Measurements from ENCODE around the gene IL15. TPM values are rescaled to one million over a fixed set of nuclear protein-coding genes. Genes with fewer than 3 reads are reported as not detected.

IL15 gene
- total and polyA plus RNA-seq, 2 of the 8 experiments (the other 6 are each of a cell fraction or from before 2014, with no cell fraction given), result 0.30 to 0.61 TPM

GRCh38 chr4:141654098-141654497 lies 17.7 kb downstream of the IL15 start:
- H4K20me1 ChIP-seq (replicated peaks in 1 of 2; ENCODE audit: control insufficient read depth in 1 of 2, insufficient read depth in 2 of 2, low read length in 2 of 2), result no peaks in the 10 kb centered on the region
- H3K23me2 ChIP-seq (ENCODE audit: low read depth, low read length), result no peaks in the 10 kb centered on the region
- no peak overlapping the region for H2BK20ac ChIP-seq (ENCODE audit: low read length)
- no peak overlapping the region for H2BK5ac ChIP-seq (ENCODE audit: low read depth, low read length)
- H3K9ac ChIP-seq (replicated peaks in 1 of 4; ENCODE audit: extremely low read depth in 1 of 4, low read depth in 3 of 4, low read length in 3 of 4), result no peak overlapping the region
- no peak overlapping the region for H2AFZ ChIP-seq (ENCODE audit: low read length)
- CTCF ChIA-PET (ENCODE audit: partially characterized antibody), result interaction anchor here (0.6 to 2.6 kb wide), 38 partner anchors 10 to 1721 kb away, joined by 3 to 14 read pairs (median 3); partner anchors contain the start of gene IL15
- H2BK120ac ChIP-seq (replicated peaks; ENCODE audit: low read depth, low read length), result no peak overlapping the region
- peak; percentile 19 to 69 for DNase-seq (ENCODE audit: low read depth in 1 of 2, low spot score in 2 of 2)
- no peak overlapping the region for H4K8ac ChIP-seq (ENCODE audit: extremely low read depth, insufficient read depth, low read length)
- H2AK5ac ChIP-seq (ENCODE audit: low read depth, low read length), result no peak overlapping the region
- no peak overlapping the region for H3K18ac ChIP-seq (ENCODE audit: extremely low read depth, low read length)
- no peaks in the 10 kb centered on the region for H3K79me2 ChIP-seq (ENCODE audit: control insufficient read depth in 1 of 2, insufficient read depth in 2 of 2, low read length in 2 of 2)
- no peak overlapping the region for H4K5ac ChIP-seq (ENCODE audit: insufficient read length, low read depth, low read length)
- H2BK12ac ChIP-seq (ENCODE audit: low read depth, low read length), result no peak overlapping the region
- no peak overlapping the region for H3K23ac ChIP-seq (ENCODE audit: insufficient read length)
- H2BK15ac ChIP-seq (ENCODE audit: low read length), result no peak overlapping the region
- H3K4me2 ChIP-seq (ENCODE audit: insufficient read depth in 1 of 2, low read depth in 2 of 2, low read length in 2 of 2), result no peak overlapping the region
- H3K27ac ChIP-seq (ENCODE audit: low read depth, low read length), result no peak overlapping the region
- H3K56ac ChIP-seq (replicated peaks; ENCODE audit: insufficient read length, low read depth, low read length), result no peak overlapping the region
- H3K14ac ChIP-seq (ENCODE audit: insufficient read length), result no peak overlapping the region
- POLR2A ChIA-PET (ENCODE audit: partially characterized antibody), result no interaction called here
- H3K36me3 ChIP-seq (ENCODE audit: control insufficient read depth in 2 of 4, insufficient read depth in 4 of 4, low read length in 3 of 4), result no peaks in the 10 kb centered on the region
- H3K4me3 ChIP-seq (ENCODE audit: extremely low read depth in 1 of 4, insufficient read depth in 2 of 4, low read depth in 3 of 4, low read length in 4 of 4), result no peak overlapping the region
- no peaks in the 10 kb centered on the region for H3K79me1 ChIP-seq (ENCODE audit: low read depth, low read length)
- H3K4ac ChIP-seq (replicated peaks; ENCODE audit: insufficient read length, low read depth, low read length), result no peak overlapping the region
- H3K4me1 ChIP-seq (replicated peaks in 1 of 4; ENCODE audit: control insufficient read depth in 3 of 4, insufficient read depth in 4 of 4, low read length in 3 of 4), result no peaks in the 10 kb centered on the region
- H4K91ac ChIP-seq (replicated peaks; ENCODE audit: insufficient read length, low read length), result no peak overlapping the region
- H3K27me3 ChIP-seq (replicated peaks in 1 of 4; ENCODE audit: control insufficient read depth in 3 of 4, extremely low read depth in 1 of 4, insufficient read depth in 3 of 4, low read length in 3 of 4), result no peaks in the 10 kb centered on the region
- peak; percentile 45 for FAIRE-seq
- TF ChIP-seq CTCF (IDR thresholded peaks at IDR 0.05; ENCODE audit: control extremely low read depth in 1 of 3, insufficient read depth in 1 of 3, low read depth in 1 of 3, low read length in 3 of 3) (peak; percentile 64 to 83 (median 83)), RAD21 (IDR thresholded peaks at IDR 0.05 in 1 of 2, conservative IDR thresholded peaks at IDR 0.05 in 1 of 2; ENCODE audit: low read depth in 2 of 2, low read length in 2 of 2) (peak; percentile 66 to 71), EGR1 (IDR thresholded peaks at IDR 0.05; ENCODE audit: borderline replicate concordance, low read depth, low read length) (no peak)
- no peaks in the 10 kb centered on the region for H3K9me3 ChIP-seq (ENCODE audit: insufficient read depth in 2 of 2, low read depth in 1 of 2, low read length in 1 of 2)

Data from H1 (cell line).